IPS DF 6.9 (cell line): ENCODE measurements around the gene FURIN.
A peak's percentile ranks its signal among the peaks of the same experiment; 100 is the strongest.

Experiments used
- DNase-seq: peaks from one replicate; pipeline ENCODE4 v3.0.0-alpha.2; 2013; ENCODE audit warnings: low read depth, low spot score
- H3K27ac ChIP-seq: one replicate; pipeline ENCODE4 v1.5.1; 2013; ENCODE audit warnings: low read length, control low read depth
- H3K27me3 ChIP-seq: 2 replicates; pipeline ENCODE4 v1.6.1; 2013; ENCODE audit warnings: mild to moderate bottlenecking, low read length; ENCODE audit not compliant: control insufficient read depth, insufficient read depth
- H3K36me3 ChIP-seq: 2 replicates; pipeline ENCODE4 v1.6.1; 2013; ENCODE audit warnings: low read length; ENCODE audit not compliant: control insufficient read depth, insufficient read depth
- H3K4me1 ChIP-seq: 2 replicates; pipeline ENCODE4 v1.6.1; 2013; ENCODE audit warnings: low read length; ENCODE audit not compliant: control insufficient read depth, insufficient read depth
- H3K4me3 ChIP-seq: 2 replicates; pipeline ENCODE4 v1.5.1; 2013; ENCODE audit warnings: mild to moderate bottlenecking, low read length
- H3K9me3 ChIP-seq: 2 replicates; pipeline ENCODE4 v1.6.1; 2013; ENCODE audit warnings: low read length, inconsistent platforms; ENCODE audit not compliant: control insufficient read depth, insufficient read depth
- WGBS: extraction: QIAGEN DNeasy Blood & Tissue Kit; methylation state at CpG from one replicate; pipeline ENCODE4 v1.1.7; 2013; ENCODE audit warnings: mixed read lengths, missing lambda C conversion rate; ENCODE audit not compliant: insufficient read length, insufficient coverage; 5-methylcytosine and 5-hydroxymethylcytosine counted together

The FURIN gene

DNA sequence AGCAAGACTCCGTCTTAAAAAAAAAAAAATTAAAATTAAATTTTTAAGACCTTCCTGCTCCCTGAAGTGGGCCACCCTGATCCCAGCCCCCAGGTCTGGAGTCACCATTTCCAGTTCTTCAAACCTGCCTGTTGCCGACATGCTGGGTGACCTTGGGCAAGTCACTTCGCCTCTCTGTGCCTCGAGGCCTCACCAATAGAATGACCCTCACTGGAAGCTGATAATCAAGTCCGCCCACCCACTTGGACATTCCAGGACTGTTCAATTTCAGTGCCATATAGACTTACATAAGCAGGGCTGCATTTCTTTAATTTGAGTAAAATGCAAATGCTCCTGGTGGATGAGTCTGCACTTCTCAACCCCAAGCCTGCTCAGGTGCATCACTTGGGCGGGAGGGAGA is 39.3 kb upstream of the FURIN start:
- Histone ChIP-seq H3K27ac (no peak overlapping the region), H3K4me1 (no peaks in the 10 kb centered on the region), H3K36me3 (no peaks in the 10 kb centered on the region), H3K27me3 (no peaks in the 10 kb centered on the region), H3K9me3 (no peaks in the 10 kb centered on the region), H3K4me3 (no peak overlapping the region)
- no peak for DNase-seq
- WGBS: no CpG with 5 or more reads among the region's 6 CpGs

GRCh38 chr15:90829942-90830440 is 38.4 kb upstream of the FURIN start:
- Histone ChIP-seq H3K4me1 (no peaks in the 10 kb centered on the region), H3K9me3 (no peaks in the 10 kb centered on the region), H3K36me3 (no peaks in the 10 kb centered on the region), H3K4me3 (no peak overlapping the region), H3K27ac (no peak overlapping the region), H3K27me3 (no peaks in the 10 kb centered on the region)
- no CpG with 5 or more reads among the region's 15 CpGs for WGBS
- no peak for DNase-seq

- no CpG with 5 or more reads among the region's 5 CpGs for WGBS
- Histone ChIP-seq H3K4me1 (peaks cover 5% of the 10 kb centered on the region; the same call in 1 of the 2 replicates), H3K9me3 (no peaks in the 10 kb centered on the region), H3K27me3 (no peaks in the 10 kb centered on the region), H3K27ac (no peak overlapping the region), H3K36me3 (no peaks in the 10 kb centered on the region), H3K4me3 (no peak overlapping the region)
- no peak for DNase-seq
Observed at GRCh38 chr15:90834626-90835025, 33.8 kb upstream of the FURIN start.

GRCh38 chr15:90836296-90836871 is 32.0 kb upstream of the FURIN start:
- no peak overlapping the region for H3K27ac ChIP-seq
- H3K9me3 ChIP-seq: no peaks in the 10 kb centered on the region
- no peaks in the 10 kb centered on the region for H3K27me3 ChIP-seq
- no peak for DNase-seq
- H3K36me3 ChIP-seq: no peaks in the 10 kb centered on the region
- H3K4me3 ChIP-seq: no peak overlapping the region
- no CpG with 5 or more reads among the region's 7 CpGs for WGBS
- peaks cover 10% of the 10 kb centered on the region for H3K4me1 ChIP-seq

DNA sequence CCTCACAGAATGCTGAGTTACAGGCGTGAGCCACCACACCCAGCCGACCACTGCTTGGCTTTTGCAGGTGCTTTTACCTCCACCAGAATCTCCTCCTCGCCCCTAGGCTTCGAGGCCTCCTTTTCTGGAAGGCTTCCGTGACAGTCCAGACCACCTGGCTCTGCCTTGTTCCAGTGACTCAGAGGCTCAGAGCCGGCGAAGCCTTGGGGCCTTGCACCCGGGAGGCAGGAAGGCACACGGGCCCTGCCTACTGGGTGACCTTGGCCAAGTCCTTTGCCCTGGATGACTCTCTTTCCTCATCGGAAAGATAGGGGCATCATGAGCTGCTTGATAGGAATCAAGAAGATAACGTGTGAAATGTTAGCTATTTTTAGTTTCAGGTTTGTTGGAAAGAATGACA is 31.3 kb upstream of the FURIN start:
- Histone ChIP-seq H3K9me3 (no peaks in the 10 kb centered on the region), H3K27ac (no peak overlapping the region), H3K36me3 (no peaks in the 10 kb centered on the region), H3K27me3 (no peaks in the 10 kb centered on the region), H3K4me3 (no peak overlapping the region), H3K4me1 (peaks cover 10% of the 10 kb centered on the region)
- no CpG with 5 or more reads among the region's 11 CpGs for WGBS
- DNase-seq: no peak

GRCh38 chr15:90838139-90838538 is 30.2 kb upstream of the FURIN start:
- WGBS: no CpG with 5 or more reads among the region's 15 CpGs
- Histone ChIP-seq H3K4me3 (no peak overlapping the region), H3K27me3 (no peaks in the 10 kb centered on the region), H3K4me1 (peaks cover 10% of the 10 kb centered on the region), H3K9me3 (no peaks in the 10 kb centered on the region), H3K27ac (no peak overlapping the region), H3K36me3 (no peaks in the 10 kb centered on the region)
- DNase-seq: no peak

DNA sequence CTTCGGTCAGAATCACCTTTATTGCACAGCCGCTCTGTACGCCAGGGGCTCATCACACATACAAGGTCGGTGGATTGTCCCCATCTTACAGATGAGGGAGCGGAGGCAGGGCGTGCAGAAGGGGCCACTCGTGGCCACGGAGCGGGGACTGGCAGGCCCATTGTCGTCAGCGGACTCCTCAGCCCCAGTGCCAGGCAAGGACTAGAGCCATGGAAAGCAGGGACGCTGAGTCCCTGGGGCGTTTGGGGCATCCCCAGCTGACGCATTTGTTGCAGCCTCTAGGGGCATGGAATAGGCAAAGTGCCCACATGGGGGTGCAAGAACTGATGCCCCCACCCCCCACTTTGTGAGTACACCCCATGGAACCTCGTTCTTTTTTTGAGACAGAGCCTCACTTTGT is 29.8 kb upstream of the FURIN start:
- Histone ChIP-seq H3K27ac (no peak overlapping the region), H3K4me1 (peaks cover 10% of the 10 kb centered on the region), H3K9me3 (no peaks in the 10 kb centered on the region), H3K36me3 (no peaks in the 10 kb centered on the region), H3K27me3 (no peaks in the 10 kb centered on the region), H3K4me3 (no peak overlapping the region)
- WGBS: no CpG with 5 or more reads among the region's 15 CpGs
- DNase-seq: no peak

DNA sequence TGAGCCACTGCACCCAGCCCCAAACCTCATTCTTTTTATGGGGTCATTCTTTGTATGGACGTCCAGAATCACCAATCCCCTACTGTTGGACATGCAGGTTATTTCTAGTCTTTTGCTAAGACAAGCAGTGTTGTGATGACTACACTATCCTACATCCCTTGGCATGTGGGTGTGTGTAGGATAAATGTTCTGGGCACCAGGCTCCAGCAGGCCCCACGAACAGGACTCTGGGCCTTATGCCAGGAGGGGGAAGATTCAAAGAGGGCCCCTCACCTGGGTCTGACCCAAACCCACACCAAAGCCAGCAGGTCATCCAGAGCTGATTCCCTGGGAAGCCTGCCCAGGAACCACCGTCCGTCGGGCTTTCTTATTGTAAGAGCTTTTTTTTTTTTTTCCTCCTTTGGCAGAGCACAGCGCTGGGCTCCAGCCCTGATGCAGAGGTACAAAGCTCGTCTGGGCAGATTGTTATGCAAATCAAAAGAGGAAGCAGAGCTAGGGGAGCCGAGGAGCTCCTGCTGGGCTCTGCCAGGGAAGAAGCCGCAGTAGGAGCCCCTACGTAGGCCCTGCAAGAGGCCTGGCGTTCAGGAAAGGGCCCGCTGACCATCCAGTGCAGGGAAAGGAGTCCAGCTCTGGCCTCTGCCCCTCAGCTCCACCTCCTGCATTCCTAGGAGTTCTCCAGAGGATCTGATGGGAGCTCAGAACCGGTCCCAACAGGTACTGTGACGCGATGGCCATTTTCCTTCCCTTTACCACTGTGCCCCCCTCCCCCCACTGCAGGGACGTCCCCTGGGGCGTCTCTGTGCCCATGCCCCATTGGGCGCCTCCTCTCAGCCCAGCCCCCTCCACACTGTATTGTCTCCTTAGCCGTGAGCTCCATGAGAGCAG is 29.0 kb upstream of the FURIN start:
- Histone ChIP-seq H3K27ac (no peak overlapping the region), H3K4me1 (peaks cover 10% of the 10 kb centered on the region), H3K27me3 (no peaks in the 10 kb centered on the region), H3K36me3 (no peaks in the 10 kb centered on the region), H3K4me3 (no peak overlapping the region), H3K9me3 (no peaks in the 10 kb centered on the region)
- no CpG with 5 or more reads among the region's 19 CpGs for WGBS
- peak; percentile 67 for DNase-seq

- Histone ChIP-seq H3K27ac (no peak overlapping the region), H3K4me3 (no peak overlapping the region), H3K9me3 (no peaks in the 10 kb centered on the region), H3K36me3 (no peaks in the 10 kb centered on the region), H3K4me1 (peaks cover 10% of the 10 kb centered on the region), H3K27me3 (no peaks in the 10 kb centered on the region)
- WGBS: no CpG with 5 or more reads among the region's 18 CpGs
- no peak for DNase-seq
Observed at GRCh38 chr15:90840157-90840855, 28.1 kb upstream of the FURIN start.

- H3K27ac ChIP-seq: no peak overlapping the region
- H3K36me3 ChIP-seq: no peaks in the 10 kb centered on the region
- WGBS: no CpG with 5 or more reads among the region's 8 CpGs
- H3K4me3 ChIP-seq: no peak overlapping the region
- H3K4me1 ChIP-seq: peaks cover 10% of the 10 kb centered on the region
- H3K9me3 ChIP-seq: no peaks in the 10 kb centered on the region
- no peak for DNase-seq
- no peaks in the 10 kb centered on the region for H3K27me3 ChIP-seq
Observed at GRCh38 chr15:90840954-90841353, 27.4 kb upstream of the FURIN start.
